Peyer's patch (tissue), 4 donors: ENCODE results near the gene PRKCZ. TPM values are rescaled to one million over a fixed set of nuclear protein-coding genes. Genes with fewer than 3 reads are reported as not detected.

Source experiments
- DNase-seq, 3 donors: peaks; one replicate each; pipeline ENCODE4 v3.0.0-alpha.2; 2017 to 2019
- H3K27ac ChIP-seq, 4 donors: fragments of 200-600 bp; sonication (generic); one replicate each; pipeline ENCODE4 v1.5.1; 2016 to 2019
- H3K27me3 ChIP-seq, 2 donors: fragments of 200-600 bp; sonication (generic); one replicate each; pipeline ENCODE4 v1.5.1; 2019
- H3K36me3 ChIP-seq, 3 donors: fragments of 200-600 bp; sonication (generic); one replicate each; pipeline ENCODE4 v1.5.1; 2016 to 2019
- H3K4me1 ChIP-seq, 4 donors: fragments of 200-600 bp; sonication (generic); one replicate each; pipeline ENCODE4 v1.5.1; 2016 to 2019
- H3K4me3 ChIP-seq, 4 donors: fragments of 200-600 bp; sonication (generic); 1 replicate in 3 of 4; 2 replicates in 1 of 4; pipeline ENCODE4 v1.5.1; 2016 to 2019; ENCODE audit warnings: mild to moderate bottlenecking in 1 of 4
- H3K9me3 ChIP-seq, 4 donors: fragments of 200-600 bp; sonication (generic); one replicate each; pipeline ENCODE4 v1.5.1; 2016 to 2019; ENCODE audit warnings: mild to moderate bottlenecking in 1 of 4
- CTCF ChIP-seq, 6 experiments: fragments of 450-650 bp in 4 of 6; fragments of 200-600 bp in 2 of 6; sonication (generic) in 1 of 6; IDR thresholded peaks; one replicate each; pipeline ENCODE4 v1.5.1; 2017 to 2019; ENCODE audit warnings: antibody characterized with exemption in 6 of 6, mild to moderate bottlenecking in 3 of 6, moderate library complexity in 1 of 6
- POLR2A ChIP-seq, 2 donors: fragments of 450-650 bp; IDR thresholded peaks; one replicate each; pipeline ENCODE4 v1.5.1; 2017; ENCODE audit warnings: antibody characterized with exemption in 2 of 2, mild to moderate bottlenecking in 2 of 2, moderate library complexity in 2 of 2
- total RNA-seq, 4 donors: library from RNA; depleted of rRNA; stranded (reverse); fragments of >200 nt; gene quantifications; one replicate each; pipeline ENCODE4 v1.1.0, GENCODE V29; 2016

The PRKCZ gene
- total RNA-seq, 4 donors from 2014 or later = 51.2 to 105 (median 93.6) TPM

DNA sequence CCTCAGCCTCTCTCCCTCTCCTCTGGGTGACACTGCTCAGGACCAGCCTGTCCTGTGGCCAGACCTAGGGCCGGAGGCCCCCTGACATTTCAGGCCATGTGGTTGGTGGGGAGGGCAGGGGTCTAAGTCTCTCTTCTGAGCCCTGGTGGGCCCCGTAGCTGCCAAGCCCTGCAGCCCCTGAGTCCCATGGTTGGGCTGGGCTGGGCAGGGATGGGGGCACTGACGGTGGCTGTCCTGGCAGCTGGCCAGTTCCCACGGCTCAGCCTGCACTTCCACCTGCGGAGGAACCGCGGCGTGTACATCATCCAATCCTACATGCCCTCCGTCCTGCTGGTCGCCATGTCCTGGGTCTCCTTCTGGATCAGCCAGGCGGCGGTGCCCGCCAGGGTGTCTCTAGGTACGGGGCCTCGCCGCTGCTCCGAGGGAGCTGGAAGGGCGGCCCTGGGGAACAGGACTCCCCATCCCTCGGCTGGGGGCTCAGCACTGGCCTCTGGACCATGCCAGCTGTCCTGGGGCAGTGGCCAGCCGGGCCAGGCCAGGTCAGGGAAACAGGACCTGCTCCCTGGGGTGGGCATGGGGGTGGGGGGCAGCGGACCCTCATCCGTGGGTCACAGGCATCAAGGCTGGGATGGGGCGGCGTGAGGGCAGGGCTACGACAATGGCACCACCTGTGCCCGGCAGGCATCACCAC lies 21.2 kb upstream of the PRKCZ start:
- DNase-seq = no peak

DNA sequence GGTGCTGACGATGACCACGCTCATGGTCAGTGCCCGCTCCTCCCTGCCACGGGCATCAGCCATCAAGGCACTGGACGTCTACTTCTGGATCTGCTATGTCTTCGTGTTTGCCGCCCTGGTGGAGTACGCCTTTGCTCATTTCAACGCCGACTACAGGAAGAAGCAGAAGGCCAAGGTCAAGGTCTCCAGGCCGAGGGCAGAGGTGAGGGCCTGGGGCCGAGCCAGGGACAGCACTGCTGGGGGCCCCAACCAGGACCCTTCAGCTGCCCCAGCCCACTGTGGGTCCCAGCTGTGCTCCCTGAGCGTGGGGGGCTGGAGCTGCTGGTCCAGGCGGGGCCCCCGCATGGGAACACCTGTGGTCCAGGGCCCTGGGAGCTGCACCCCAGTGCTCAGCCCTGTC lies 20.6 kb upstream of the PRKCZ start:
- no peak overlapping the region for H3K4me3 ChIP-seq
- no peak for TF ChIP-seq CTCF (IDR thresholded peaks at IDR 0.05)
- TF ChIP-seq POLR2A (IDR thresholded peaks at IDR 0.05) = no peak
- H3K27me3 ChIP-seq = no peaks in the 10 kb centered on the region
- H3K27ac ChIP-seq = no peak overlapping the region
- H3K4me1 ChIP-seq = peaks cover 0 to 13% (median 0%) of the 10 kb centered on the region in 4 donors
- H3K9me3 ChIP-seq = no peaks in the 10 kb centered on the region
- no peaks in the 10 kb centered on the region for H3K36me3 ChIP-seq
- no peak for DNase-seq

More for the DNA sequence above, 21.2 kb upstream of the PRKCZ start:
- no peaks in the 10 kb centered on the region for H3K27me3 ChIP-seq
- H3K9me3 ChIP-seq = no peaks in the 10 kb centered on the region
- H3K36me3 ChIP-seq = no peaks in the 10 kb centered on the region
- peaks cover 0 to 13% (median 0%) of the 10 kb centered on the region in 4 donors for H3K4me1 ChIP-seq
- H3K27ac ChIP-seq = no peak overlapping the region
- TF ChIP-seq POLR2A (IDR thresholded peaks at IDR 0.05) = no peak
- no peak for TF ChIP-seq CTCF (IDR thresholded peaks at IDR 0.05)
- H3K4me3 ChIP-seq = no peak overlapping the region

DNA sequence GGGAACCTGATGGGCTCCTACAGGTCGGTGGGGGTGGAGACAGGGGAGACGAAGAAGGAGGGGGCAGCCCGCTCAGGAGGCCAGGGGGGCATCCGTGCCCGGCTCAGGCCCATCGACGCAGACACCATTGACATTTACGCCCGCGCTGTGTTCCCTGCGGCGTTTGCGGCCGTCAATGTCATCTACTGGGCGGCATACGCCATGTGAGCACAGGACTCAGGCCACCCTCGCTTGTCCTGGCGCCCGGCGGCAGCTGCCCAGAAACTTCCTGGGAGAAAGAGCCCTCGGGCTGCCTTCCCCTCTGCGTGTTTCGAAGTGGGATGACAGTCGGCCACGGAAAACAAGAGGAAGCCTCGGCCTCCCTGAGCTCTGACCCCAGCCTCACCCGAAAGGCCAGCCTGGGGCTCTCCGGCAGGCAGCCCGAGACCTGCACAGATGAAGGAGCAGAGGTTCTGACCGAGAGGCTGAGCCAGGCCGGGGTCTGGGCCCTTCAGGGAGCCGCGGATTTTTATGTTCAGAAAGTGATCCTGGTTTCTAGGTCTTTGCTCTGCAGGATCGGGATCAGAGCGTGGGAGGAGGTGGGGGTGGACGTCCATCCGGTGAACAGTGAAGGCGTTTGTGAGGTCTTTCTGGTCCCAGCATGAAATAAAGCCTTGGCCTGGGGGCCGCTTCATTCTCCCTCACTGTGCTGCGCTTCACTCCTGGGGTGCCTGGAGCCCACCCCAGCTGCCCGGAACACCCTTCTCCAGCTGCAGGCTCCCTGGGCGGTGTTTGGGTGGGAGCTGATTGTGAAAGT lies 19.9 kb upstream of the PRKCZ start:
- Histone ChIP-seq H3K27ac (no peak overlapping the region), H3K27me3 (no peaks in the 10 kb centered on the region), H3K4me3 (no peak overlapping the region), H3K4me1 (peaks cover 0 to 11% (median 0%) of the 10 kb centered on the region in 4 donors), H3K36me3 (no peaks in the 10 kb centered on the region), H3K9me3 (no peaks in the 10 kb centered on the region)
- TF ChIP-seq POLR2A (IDR thresholded peaks at IDR 0.05) (no peak), CTCF (IDR thresholded peaks at IDR 0.05) (no peak)
- DNase-seq = no peak

DNA sequence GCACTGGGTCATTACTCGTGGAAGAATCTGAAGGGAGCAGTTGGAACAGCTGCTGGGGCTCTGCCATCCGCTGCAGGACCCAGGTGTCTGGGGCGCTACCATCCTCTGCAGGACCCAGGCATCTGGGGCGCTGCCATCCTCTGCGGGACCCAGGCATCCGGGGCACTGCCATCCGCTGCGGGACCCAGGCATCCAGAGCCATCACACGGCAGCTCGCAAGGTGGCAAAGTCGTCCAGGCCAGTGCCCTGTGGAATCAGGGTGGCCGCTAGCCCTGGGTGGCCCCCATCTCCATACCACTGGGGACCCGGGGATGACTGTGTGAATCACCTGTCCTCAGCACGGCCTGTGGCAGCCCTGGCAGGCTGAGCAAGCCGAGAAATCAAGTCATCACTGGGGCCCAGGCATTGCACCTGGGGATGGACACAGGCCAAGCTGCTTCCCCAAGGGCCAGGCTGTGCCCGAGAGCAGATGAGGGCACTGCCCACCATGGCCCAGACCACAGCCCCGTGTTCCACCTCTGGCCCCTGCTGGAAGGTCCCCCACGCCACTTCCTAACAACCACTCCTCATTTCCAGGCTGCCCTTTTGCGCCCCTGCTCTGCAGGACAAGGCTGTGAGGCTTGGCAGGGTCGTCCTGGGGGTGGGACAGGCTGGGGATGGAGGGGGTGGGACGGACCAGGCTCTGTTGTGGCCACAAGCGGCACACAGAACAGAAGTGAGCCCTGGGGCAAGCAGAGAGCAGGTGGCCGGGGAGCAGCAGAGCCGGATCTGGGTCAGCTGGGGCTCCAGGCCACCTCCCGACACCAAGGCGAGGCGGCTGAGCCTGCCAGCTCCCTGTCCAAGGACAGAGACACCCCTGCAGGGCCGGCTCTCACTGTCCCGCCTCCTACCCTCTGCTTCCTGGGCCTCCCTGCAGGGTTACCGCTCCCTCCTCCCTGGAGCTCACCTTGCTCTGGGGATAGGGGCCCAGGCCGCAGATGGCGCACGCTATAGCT lies 18.4 kb upstream of the PRKCZ start:
- Histone ChIP-seq H3K9me3 (no peaks in the 10 kb centered on the region), H3K36me3 (no peaks in the 10 kb centered on the region), H3K4me3 (no peak overlapping the region), H3K4me1 (no peaks in the 10 kb centered on the region), H3K27me3 (no peaks in the 10 kb centered on the region), H3K27ac (no peak overlapping the region)
- no peak for DNase-seq
- no peak for TF ChIP-seq POLR2A (IDR thresholded peaks at IDR 0.05)
- no peak for TF ChIP-seq CTCF (IDR thresholded peaks at IDR 0.05)

- Histone ChIP-seq H3K27ac (no peak overlapping the region), H3K4me3 (no peak overlapping the region), H3K36me3 (no peaks in the 10 kb centered on the region), H3K4me1 (no peaks in the 10 kb centered on the region), H3K27me3 (no peaks in the 10 kb centered on the region), H3K9me3 (no peaks in the 10 kb centered on the region)
- TF ChIP-seq POLR2A (IDR thresholded peaks at IDR 0.05) = no peak
- no peak for TF ChIP-seq CTCF (IDR thresholded peaks at IDR 0.05)
- DNase-seq = no peak
These were observed 17.5 kb upstream of the PRKCZ start for GRCh38 chr1:2032737-2033136.
